Activated effector memory CD4-positive, alpha-beta T cell treated with Interleukin-2 at 50 U/mL for 16 hours (primary cell): ENCODE measurements around the gene PPIP5K2.
"Not testable (repeated sequence)": the region's sequence is repeated elsewhere in the genome, so short reads cannot be mapped to it uniquely, and the experiment has no call there.

ENCODE experiments used
- DNase-seq: peaks from one replicate; pipeline ENCODE4 v3.0.0-alpha.2; 2020

Gene PPIP5K2

DNA sequence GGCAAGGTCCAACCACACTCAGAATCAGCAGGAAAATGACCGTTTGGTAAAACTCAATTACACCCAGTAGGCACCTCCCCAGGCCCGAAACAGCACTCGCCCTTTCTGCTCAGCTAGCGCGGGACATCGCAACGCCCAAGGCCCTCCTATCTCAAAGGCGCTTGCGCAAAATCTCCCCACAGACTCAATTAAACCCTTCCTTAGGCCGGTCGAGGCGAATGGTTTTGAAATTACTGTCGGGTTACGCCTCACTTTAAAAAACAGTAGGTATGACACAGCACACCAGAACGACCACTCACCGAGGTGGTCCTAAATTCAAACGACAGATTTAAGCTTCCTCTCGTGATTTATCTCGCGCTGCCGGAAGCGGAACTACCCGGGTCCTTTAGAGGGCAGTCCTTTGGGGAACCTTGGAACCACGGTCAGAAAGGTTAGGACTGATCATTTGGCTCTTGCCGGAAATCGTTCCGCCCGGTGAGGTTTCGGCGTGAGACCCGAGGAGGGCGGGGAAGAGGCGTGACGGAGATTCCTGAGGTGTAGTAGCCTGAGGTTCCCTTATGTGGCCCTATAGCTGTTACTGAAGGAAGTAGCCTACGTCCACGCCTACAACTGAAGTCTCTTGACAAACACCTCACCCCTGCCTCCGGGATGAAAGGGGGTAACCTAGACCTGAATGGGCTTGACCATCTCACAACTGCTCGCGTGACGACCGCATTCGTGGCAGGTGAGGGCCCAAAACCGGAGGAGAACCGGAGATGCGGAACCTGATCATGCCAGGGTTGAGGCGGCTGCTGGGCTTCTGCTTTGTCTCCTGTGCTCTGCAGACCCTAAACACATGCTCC lies at the start of gene PPIP5K2, which contains the start of gene GIN1:
PPIP5K2 (plus strand) TSS at position 537 of the 842 bp plus-strand sequence. CDS start 9,289 bp downstream, outside the sequence.
GIN1 (minus strand) TSS at position 374 of the 842 bp plus-strand sequence. CDS start 11,431 bp downstream, outside the sequence.
- DNase-seq: peak; percentile 98

GRCh38 chr5:103073500-103073899 lies 46.6 kb upstream of the PPIP5K2 start:
- DNase-seq: not testable (repeated sequence)

GRCh38 chr5:103075442-103075841 lies 44.7 kb upstream of the PPIP5K2 start:
- no peak for DNase-seq

DNA sequence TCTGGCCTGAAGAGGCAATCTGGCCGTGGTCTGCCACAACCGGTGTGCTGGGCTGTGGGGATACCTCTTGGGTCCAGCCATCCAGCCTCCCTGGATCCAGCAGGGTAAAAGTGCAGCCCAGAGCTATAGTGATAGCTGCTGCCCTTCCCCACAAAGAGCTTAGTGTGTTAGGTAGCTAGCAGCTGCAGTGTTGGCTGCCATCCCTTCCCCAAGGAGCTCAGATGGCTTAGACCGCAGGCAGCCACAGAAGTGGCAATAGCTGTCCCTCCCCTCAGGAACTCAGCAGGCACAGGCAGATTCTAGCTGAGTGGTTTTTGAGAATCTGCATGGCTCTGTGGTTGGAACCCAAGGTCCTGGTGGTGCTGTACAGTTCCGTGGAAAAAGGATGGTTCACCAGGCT lies 40.3 kb upstream of the PPIP5K2 start:
- DNase-seq: no peak

DNA sequence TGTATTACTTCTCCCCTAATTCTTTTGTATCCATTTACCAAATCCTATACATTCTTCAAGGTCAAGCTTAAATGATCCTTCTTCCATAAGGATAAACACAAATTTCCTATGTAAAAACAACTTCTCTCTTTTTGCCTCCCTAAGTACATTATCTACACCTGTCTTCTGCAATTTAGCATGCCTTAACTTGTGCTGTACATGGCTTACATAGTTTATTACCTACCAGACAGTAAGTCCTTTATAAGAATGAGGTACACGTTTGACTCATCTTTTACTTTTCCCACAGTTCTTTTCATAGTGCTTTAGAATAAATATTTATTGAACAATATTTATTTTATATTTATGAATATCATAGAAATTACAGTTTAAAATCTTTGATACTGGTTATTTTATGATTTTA lies 33.6 kb upstream of the PPIP5K2 start:
- no peak for DNase-seq

- no peak for DNase-seq
Observed at GRCh38 chr5:103089272-103089671, 30.8 kb upstream of the PPIP5K2 start.

DNA sequence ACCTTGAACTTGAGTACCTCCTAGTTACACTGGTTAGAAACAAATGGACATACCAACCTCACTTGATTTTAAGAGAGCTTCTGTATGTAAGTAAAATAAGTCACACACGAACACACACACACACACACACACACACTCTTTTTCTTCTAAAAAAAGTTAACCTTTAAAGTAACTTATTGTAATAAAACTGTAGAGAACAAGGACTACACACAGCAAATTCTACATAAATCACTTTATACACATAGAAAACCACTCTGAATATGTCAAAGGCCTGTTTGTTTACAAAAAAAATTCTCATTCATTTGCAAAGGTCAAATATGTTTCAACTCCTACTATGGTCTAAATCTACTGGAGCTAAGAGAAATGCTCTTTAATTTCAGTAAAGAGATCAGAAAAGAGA lies 29.3 kb upstream of the PPIP5K2 start:
- DNase-seq: no peak

DNA sequence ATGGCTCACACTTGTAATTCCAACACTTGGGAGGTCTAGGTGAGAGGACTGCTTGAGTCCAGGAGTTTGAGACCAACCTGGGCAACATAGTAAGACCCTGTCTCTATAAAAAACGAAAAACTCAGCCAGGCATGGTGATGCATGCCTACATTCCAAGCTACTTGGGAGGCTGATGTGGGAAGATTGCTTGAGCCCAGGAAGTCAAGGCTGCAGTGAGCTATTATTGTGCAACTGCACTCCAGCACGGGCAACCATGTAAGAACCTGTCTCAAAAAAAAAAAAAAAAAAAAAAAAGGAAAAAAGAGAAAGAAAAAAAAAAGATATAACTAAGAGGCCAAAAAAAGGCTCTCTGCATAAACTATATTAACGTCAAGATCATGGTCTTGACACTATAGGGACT lies 27.4 kb upstream of the PPIP5K2 start:
- no peak for DNase-seq

DNA sequence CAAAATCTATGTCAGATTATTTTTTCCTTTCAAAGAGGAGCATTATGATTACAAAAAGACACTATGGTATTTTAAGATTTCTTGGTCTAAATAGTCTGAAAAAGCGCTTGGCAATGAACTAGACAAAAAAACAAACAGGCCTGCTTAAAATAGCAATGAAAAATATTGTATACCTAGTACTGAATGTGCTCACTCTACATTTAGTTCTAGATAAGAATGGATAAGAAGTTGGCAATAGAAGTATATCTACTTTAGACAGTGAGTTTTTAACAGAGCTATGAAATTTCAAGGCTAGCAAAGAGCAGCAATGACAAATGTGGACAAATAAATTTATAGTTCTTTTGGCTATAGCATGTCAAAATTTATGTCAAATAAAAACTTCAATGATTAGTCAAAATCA lies 26.4 kb upstream of the PPIP5K2 start:
- no peak for DNase-seq

DNA sequence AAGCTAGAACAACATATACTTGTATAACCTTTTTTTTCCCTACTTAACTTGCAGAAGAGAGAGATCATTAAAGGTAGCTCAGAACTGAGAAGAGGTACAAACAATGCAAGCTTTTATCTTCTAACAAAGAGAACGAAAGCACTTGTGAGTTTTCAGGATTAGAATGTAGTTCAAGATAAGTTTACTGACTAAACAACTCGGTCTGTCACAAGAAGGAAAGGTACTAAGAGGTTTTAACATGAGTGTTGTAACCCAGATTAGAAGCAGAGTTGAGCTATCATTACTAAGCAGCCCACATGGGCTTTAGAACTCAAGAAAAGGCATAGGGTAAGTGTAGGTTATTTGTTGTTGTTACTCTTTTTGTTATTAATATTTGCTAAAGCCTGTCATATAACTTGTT lies 25.4 kb upstream of the PPIP5K2 start:
- DNase-seq: no peak

GRCh38 chr5:103098993-103099392 lies 21.1 kb upstream of the PPIP5K2 start:
- no peak for DNase-seq

DNA sequence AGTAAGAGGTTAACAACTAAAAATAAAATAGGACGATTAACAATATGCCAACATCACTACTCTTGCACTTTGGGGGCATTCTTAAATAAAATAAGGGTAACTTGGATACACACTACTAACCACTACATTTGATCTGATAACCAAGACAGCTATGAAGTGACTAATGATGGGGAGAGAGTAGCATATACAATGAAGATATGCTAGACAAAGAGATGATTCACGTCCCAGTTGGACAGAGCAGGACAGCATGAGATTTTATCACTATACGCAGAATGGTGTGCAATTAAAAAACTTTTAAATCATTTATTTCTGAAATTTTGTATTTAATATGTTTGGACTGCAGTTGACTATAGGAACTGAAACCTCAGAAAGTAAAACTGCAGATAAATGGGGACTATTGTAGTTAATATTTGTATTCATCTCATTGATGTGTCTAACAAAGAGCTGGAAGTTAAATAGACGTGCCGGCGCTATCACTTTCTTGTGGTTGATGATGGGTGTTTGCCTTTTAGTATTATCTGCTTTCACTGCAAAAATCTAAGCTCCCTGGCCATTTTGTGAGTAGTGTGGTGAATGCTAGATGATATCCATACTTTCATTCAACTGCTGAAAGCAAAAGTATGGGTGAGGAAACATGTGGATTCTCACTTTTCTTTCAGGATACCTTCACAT lies 18.9 kb upstream of the PPIP5K2 start:
- DNase-seq: no peak

DNA sequence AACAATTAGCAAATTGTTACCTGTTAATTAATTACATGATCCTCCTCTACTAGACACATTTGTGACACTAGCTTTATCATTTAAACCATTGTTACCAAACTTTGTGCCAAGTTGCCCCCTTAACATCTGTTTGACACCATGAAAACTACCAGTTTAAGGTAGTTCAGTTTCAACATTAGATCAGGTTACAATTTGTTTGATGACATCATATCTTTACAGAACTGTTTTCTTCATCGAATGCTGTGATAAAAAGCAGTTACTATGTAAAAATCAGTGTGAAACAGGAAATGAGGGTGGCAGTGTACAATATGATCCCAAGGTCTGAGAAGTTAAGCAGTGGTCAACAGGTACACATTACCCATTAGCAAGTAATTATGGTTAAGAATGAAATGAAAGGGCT lies 17.9 kb upstream of the PPIP5K2 start:
- no peak for DNase-seq

- no peak for DNase-seq
Observed at GRCh38 chr5:103108086-103108485, 12.0 kb upstream of the PPIP5K2 start.

GRCh38 chr5:103109277-103109676 lies 10.8 kb upstream of the PPIP5K2 start:
- DNase-seq: no peak

DNA sequence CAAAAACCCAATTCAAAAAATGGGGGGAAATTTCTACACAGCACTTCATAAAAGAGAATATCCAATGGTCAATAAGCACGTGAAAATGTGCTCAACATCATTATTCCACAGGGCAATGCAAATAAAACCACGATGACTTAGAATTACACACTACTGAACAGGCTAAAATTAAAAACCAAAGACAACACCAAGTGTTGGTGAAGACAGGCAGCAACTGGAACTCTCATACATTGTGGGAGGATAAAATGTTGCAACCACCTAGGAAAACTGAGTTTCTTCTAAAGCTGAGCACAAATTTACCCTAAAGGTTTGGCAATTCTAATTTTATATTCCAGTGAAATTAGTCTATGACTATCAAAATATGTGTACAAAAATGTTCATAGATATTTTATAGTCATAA lies 9.7 kb upstream of the PPIP5K2 start:
- no peak for DNase-seq

GRCh38 chr5:103111468-103111867 lies 8.6 kb upstream of the PPIP5K2 start:
- no peak for DNase-seq

DNA sequence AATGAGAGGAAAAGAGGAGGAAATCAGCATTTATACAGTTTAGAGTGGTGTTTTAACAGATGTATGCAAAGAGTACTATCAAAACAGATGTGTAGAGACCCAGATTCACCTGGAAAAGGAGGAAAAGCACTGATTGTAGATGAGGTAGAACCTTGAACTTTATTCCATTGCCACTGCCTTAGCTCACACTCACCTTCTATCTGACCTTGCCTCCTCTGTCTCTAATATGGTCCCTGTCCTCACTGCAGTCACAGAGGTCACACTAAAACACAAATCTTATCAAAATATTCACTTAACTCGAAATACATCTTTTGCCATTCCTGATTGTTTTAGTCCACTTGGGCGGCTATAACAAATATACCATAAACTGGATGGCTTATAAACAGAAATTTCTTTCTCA lies 7.2 kb upstream of the PPIP5K2 start:
- DNase-seq: no peak

GRCh38 chr5:103114440-103114839 lies 5.7 kb upstream of the PPIP5K2 start:
- DNase-seq: no peak

DNA sequence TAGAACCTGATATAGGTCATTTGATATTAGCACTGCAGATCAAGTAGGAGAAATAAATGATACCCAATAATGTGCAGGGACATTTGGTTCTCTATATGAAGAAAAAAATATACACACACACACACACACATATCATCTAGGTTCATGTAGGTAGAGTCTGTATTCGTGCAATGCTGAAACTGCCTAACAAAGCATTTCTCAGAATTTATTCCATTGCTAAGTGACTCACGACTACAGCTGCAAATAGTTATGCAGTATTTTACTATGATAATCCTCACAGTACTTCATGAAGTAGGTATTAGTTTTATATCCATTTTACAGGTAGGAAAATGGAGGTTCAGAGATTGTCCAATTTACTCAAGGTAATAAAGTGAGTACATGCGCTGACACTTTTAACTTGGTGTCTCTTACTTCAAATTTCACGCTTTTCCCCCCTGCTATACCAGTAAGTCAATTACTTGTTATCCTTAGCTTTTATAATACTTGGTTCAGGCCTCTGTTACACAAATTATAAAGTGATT lies 2.6 kb upstream of the PPIP5K2 start:
- DNase-seq: no peak

GRCh38 chr5:103119070-103119764 lies 884 bp upstream of the PPIP5K2 start:
- no peak for DNase-seq

DNA sequence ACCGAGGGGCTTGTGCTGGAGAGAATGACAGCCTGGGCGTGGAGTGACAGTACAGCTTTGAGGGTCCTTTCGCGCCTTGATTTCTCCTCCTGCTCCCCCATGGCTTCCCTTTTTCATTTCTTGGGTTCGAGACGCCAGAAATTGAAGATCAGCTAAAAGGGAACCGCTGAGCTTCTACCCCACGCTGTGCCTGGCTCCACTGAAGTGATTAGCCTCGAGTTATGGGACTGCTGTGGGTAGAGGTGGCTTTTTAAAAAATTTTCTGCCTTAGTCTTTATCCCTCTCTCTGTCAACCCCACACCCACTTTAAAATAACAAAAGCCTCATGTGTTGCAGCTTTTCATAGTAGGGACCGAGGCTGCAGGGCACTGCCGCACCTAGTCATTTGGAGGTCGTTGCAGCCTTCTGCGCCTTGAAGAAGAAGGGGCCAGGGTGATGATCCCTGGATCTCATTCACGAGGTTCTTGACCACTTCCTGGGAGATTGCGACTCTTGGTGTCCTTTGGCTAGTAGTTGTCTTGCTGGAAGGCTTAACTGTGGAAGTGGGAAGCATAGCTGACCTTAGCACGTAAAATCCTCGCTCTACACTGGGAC lies 603 bp downstream of the PPIP5K2 start:
- no peak for DNase-seq

DNA sequence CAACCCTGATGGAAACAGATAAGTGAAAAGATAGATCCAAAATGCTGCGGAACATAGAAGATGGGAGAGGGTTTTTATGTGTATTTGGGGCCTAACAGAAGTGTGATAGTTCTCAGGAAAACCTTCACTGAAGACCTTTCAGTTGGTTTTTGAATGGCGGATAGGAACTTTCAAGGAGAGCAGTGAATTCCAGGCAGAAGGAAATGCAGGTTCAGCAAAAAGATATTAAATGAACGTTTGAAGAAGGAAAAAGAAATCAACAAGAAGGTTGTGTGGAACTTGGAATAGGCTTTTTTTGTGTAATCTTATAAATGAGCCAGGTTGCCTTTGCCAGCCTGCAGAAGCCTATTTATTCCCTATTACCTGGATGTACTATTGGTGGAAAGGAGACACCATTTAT lies 2.1 kb downstream of the PPIP5K2 start:
- no peak for DNase-seq
